Neural progenitor cell (in vitro differentiated cells): ENCODE measurements around the gene SLAMF6. TPM values are rescaled to one million over a fixed set of nuclear protein-coding genes. Genes with fewer than 3 reads are reported as not detected.
"Not testable (repeated sequence)": the region's sequence is repeated elsewhere in the genome, so short reads cannot be mapped to it uniquely, and the experiment has no call there.

Experiments
- DNase-seq: peaks from one replicate; pipeline ENCODE4 v3.0.0-alpha.2; 2016; ENCODE audit warnings: low spot score
- H2AFZ ChIP-seq: fragments of 200-600 bp; sonication (generic); replicated peaks from 2 replicates; pipeline ENCODE4 v1.6.1; 2016; ENCODE audit warnings: antibody characterized with exemption
- H3F3A ChIP-seq: fragments of 200-600 bp; sonication (generic); 2 replicates; pipeline ENCODE4 v1.6.1; 2016; ENCODE audit warnings: antibody characterized with exemption, low read depth
- H3K27ac ChIP-seq: fragments of 200-600 bp; sonication (generic); 2 replicates; pipeline ENCODE4 v1.5.1; 2016; ENCODE audit warnings: mild to moderate bottlenecking
- H3K27me3 ChIP-seq: fragments of 200-600 bp; sonication (generic); 2 replicates; pipeline ENCODE4 v1.6.1; 2016; ENCODE audit warnings: mild to moderate bottlenecking, moderate library complexity
- H3K36me3 ChIP-seq: fragments of 200-600 bp; sonication (generic); 2 replicates; pipeline ENCODE4 v1.5.1; 2016
- H3K4me1 ChIP-seq: fragments of 200-600 bp; sonication (generic); 2 replicates; pipeline ENCODE4 v1.6.1; 2016; ENCODE audit warnings: mixed run types
- H3K4me2 ChIP-seq: fragments of 200-600 bp; sonication (generic); 2 replicates; pipeline ENCODE4 v1.6.1; 2016
- H3K4me3 ChIP-seq: fragments of 200-600 bp; sonication (generic); 2 replicates; pipeline ENCODE4 v1.5.1; 2016
- H3K79me2 ChIP-seq: fragments of 200-600 bp; sonication (generic); 2 replicates; pipeline ENCODE4 v1.6.1; 2016; ENCODE audit warnings: low read depth
- H3K9ac ChIP-seq: fragments of 200-600 bp; sonication (generic); 2 replicates; pipeline ENCODE4 v1.6.1; 2016
- H3K9me3 ChIP-seq: fragments of 200-600 bp; sonication (generic); 2 replicates; pipeline ENCODE4 v1.5.1; 2016; ENCODE audit warnings: low read depth
- H4K20me1 ChIP-seq: fragments of 200-600 bp; sonication (generic); 2 replicates; pipeline ENCODE4 v1.6.1; 2016; ENCODE audit warnings: low read depth
- H3K27ac Mint-ChIP-seq: 3 replicates; pipeline ENCODE4 v1.8.0; 2021; ENCODE audit warnings: mixed read lengths
- H3K27me3 Mint-ChIP-seq: 2 replicates; pipeline ENCODE4 v1.8.0; 2022; ENCODE audit warnings: low read depth, mild to moderate bottlenecking, inconsistent platforms, moderate library complexity, mixed read lengths; ENCODE audit not compliant: insufficient read depth
- H3K36me3 Mint-ChIP-seq: 3 replicates; pipeline ENCODE4 v1.8.0; 2021; ENCODE audit warnings: mixed read lengths
- H3K4me1 Mint-ChIP-seq: 3 replicates; pipeline ENCODE4 v1.8.0; 2021; ENCODE audit warnings: mixed read lengths
- H3K4me3 Mint-ChIP-seq: 3 replicates; pipeline ENCODE4 v1.8.0; 2021; ENCODE audit warnings: mild to moderate bottlenecking, moderate library complexity, mixed read lengths
- H3K9me3 Mint-ChIP-seq: 3 replicates; pipeline ENCODE4 v1.8.0; 2020; ENCODE audit warnings: mixed read lengths
- EZH2 ChIP-seq: fragments of 200-600 bp; sonication (generic); IDR thresholded peaks from 2 replicates; pipeline ENCODE4 v1.6.1; 2017; ENCODE audit warnings: antibody characterized with exemption, mild to moderate bottlenecking, moderate library complexity
- EZH2phosphoT487 ChIP-seq: fragments of 200-600 bp; sonication (generic); IDR thresholded peaks from 2 replicates; pipeline ENCODE4 v1.6.1; 2017; ENCODE audit warnings: antibody characterized with exemption
- total RNA-seq: library from RNA; depleted of rRNA; stranded (reverse); fragments of >200 nt; gene quantifications from 2 replicates; pipeline ENCODE4 v1.2.3, GENCODE V29; 2015; ENCODE audit warnings: low replicate concordance
- TF ChIP-seq, protein P1 (sequence below): fragments of 200-600 bp; sonication (generic); IDR thresholded peaks from 2 replicates; pipeline ENCODE4 v1.5.1; 2017; ENCODE audit warnings: antibody characterized with exemption, mild to moderate bottlenecking

The SLAMF6 gene
- total RNA-seq, 1 donor from 2014 or later: not detected

DNA sequence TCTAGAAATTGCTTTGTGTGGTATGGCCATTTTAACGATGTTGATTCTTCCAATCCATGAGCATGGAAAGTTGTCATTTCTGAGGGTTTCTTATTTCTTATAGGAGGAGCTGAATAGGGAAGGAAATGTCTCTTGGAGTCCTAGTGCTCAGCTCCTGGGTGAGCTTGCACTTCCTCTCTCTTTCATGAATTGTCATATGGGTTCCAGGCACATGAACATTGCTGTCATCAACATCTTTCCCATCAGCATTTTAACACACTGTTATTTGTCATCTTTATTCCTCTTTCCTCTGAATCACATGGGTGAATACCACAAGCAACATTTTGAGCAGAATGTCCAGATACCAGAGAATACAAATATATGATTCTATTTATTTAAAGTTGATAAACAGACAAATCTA is 23.4 kb downstream of the SLAMF6 start:
- H3K9me3 ChIP-seq: no peaks in the 10 kb centered on the region
- H3K27ac Mint-ChIP-seq: no peak overlapping the region
- no peaks in the 10 kb centered on the region for H4K20me1 ChIP-seq
- no peaks in the 10 kb centered on the region for H3K79me2 ChIP-seq
- no peak overlapping the region for H3K9ac ChIP-seq
- no peak overlapping the region for H2AFZ ChIP-seq
- TF ChIP-seq EZH2phosphoT487 (no peak), EZH2 (no peak)
- TF ChIP-seq, protein P1, sequence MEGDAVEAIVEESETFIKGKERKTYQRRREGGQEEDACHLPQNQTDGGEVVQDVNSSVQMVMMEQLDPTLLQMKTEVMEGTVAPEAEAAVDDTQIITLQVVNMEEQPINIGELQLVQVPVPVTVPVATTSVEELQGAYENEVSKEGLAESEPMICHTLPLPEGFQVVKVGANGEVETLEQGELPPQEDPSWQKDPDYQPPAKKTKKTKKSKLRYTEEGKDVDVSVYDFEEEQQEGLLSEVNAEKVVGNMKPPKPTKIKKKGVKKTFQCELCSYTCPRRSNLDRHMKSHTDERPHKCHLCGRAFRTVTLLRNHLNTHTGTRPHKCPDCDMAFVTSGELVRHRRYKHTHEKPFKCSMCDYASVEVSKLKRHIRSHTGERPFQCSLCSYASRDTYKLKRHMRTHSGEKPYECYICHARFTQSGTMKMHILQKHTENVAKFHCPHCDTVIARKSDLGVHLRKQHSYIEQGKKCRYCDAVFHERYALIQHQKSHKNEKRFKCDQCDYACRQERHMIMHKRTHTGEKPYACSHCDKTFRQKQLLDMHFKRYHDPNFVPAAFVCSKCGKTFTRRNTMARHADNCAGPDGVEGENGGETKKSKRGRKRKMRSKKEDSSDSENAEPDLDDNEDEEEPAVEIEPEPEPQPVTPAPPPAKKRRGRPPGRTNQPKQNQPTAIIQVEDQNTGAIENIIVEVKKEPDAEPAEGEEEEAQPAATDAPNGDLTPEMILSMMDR: no peak
- no peaks in the 10 kb centered on the region for H3K27me3 Mint-ChIP-seq
- no peak for DNase-seq
- no peak overlapping the region for H3K4me3 Mint-ChIP-seq
- H3K4me1 ChIP-seq: no peaks in the 10 kb centered on the region
- no peak overlapping the region for H3K4me3 ChIP-seq
- no peaks in the 10 kb centered on the region for H3K27me3 ChIP-seq
- H3K36me3 ChIP-seq: no peaks in the 10 kb centered on the region
- no peak overlapping the region for H3K27ac ChIP-seq
- no peak overlapping the region for H3K4me2 ChIP-seq
- no peaks in the 10 kb centered on the region for H3K36me3 Mint-ChIP-seq
- no peaks in the 10 kb centered on the region for H3K4me1 Mint-ChIP-seq
- peaks cover 13% of the 10 kb centered on the region for H3K9me3 Mint-ChIP-seq
- H3F3A ChIP-seq: no peaks in the 10 kb centered on the region

DNA sequence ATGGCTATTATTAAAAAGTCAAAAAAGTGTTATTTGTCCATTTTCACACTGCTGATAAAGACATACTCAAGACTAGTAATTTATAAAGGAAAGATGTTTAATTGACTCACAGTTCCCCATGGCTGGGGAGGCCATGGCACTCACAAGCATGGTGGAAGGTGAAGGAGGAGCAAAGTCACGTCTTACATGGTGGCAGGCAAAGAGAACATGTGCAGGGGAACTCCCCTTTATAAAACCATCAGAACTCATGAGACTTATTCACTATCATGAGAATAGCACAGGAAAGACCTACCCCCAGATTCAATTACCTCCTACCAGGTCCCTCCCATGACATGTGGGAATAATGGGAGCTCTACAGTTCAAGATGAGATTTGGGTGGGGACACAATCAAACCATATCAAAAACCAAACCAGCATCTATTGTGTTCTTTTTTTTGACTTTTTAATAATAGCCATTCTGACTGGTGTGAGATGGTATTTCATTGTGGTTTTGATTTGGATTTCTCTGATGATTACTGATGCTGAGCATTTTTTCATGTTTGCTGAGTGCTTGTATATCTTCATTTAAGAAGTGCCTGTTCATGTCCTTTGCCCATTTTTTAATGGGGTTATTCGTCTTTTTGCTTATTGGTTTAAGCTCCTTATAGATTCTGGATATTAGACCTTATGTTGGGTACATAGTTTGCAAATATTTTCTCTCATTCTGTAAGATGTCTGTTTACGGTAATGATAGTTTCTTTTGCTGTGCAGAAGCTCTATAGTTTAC is 24.6 kb downstream of the SLAMF6 start:
- H3K9me3 Mint-ChIP-seq: peaks cover 13% of the 10 kb centered on the region
- not testable (repeated sequence) for H3K36me3 Mint-ChIP-seq

DNA sequence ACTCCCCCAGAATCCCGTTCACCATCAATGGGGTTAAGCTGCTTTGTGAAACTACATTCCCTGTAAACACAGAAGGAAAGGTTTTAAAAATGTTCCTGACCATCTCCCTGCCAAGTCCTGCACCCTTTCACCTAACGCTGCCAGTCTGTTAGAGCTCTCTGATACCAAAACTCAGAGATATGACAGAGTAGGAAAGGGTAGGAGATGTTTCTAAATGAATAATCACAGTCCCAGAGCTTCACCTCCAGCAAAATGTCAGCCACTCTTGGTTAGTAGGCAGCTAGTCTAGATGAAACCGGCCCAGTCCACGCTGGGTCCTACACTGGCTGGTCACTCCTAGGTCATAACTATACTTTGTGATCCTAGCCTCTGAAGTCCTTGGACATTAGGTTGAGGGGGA is 26.7 kb downstream of the SLAMF6 start:
- no peak overlapping the region for H3K4me3 ChIP-seq
- DNase-seq: no peak

More for the DNA sequence above, 24.6 kb downstream of the SLAMF6 start:
- H3K79me2 ChIP-seq, H3K4me2 ChIP-seq, H3K4me1 ChIP-seq, H4K20me1 ChIP-seq, H3K4me3 Mint-ChIP-seq, H3K27ac ChIP-seq, H3F3A ChIP-seq, H3K9ac ChIP-seq, DNase-seq, H2AFZ ChIP-seq, H3K9me3 ChIP-seq, H3K27ac Mint-ChIP-seq, H3K4me1 Mint-ChIP-seq, H3K27me3 ChIP-seq, H3K27me3 Mint-ChIP-seq, H3K36me3 ChIP-seq, H3K4me3 ChIP-seq: not testable (repeated sequence)

DNA sequence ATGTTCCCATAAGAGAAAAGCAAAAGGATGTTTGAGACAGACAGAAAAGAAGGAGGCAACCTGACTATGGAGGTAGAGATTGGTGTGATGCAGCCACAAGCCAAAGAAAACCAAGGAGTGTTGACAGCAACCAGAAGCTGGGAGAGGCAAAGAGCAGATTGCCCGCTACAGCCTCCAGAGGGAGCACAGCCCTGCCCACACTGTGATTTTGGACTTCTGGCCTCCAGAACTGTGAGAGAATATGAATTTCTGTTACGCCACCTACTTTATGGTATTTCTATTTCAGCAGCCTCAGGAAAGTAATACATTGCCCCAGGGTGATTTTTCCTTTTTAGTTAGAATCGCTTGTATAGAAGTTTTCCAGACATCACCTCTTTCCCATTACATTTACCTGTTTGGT is 28.4 kb downstream of the SLAMF6 start:
- TF ChIP-seq, protein P1: peak; percentile 40
- TF ChIP-seq EZH2: no peak
- Histone ChIP-seq H3K4me2 (no peak overlapping the region), H3K27ac (no peak overlapping the region), H3K36me3 (no peaks in the 10 kb centered on the region), H3K79me2 (no peaks in the 10 kb centered on the region), H3K4me1 (no peaks in the 10 kb centered on the region), H3K27me3 (no peaks in the 10 kb centered on the region), H4K20me1 (no peaks in the 10 kb centered on the region), H3F3A (no peaks in the 10 kb centered on the region), H3K9ac (no peak overlapping the region), H2AFZ (no peak overlapping the region), H3K9me3 (no peaks in the 10 kb centered on the region), H3K4me3 (no peak overlapping the region)
- Mint-ChIP-seq H3K4me3 (no peak overlapping the region), H3K27me3 (no peaks in the 10 kb centered on the region), H3K27ac (no peak overlapping the region), H3K4me1 (peaks cover 4% of the 10 kb centered on the region), H3K36me3 (no peaks in the 10 kb centered on the region), H3K9me3 (peaks cover 12% of the 10 kb centered on the region)
- DNase-seq: peak; percentile 8

More for the DNA sequence above, 26.7 kb downstream of the SLAMF6 start:
- Histone ChIP-seq H3K4me1 (no peaks in the 10 kb centered on the region), H3K9me3 (no peaks in the 10 kb centered on the region), H2AFZ (no peak overlapping the region), H3F3A (no peaks in the 10 kb centered on the region), H3K9ac (no peak overlapping the region), H3K27ac (no peak overlapping the region), H3K27me3 (no peaks in the 10 kb centered on the region), H3K4me2 (no peak overlapping the region), H4K20me1 (no peaks in the 10 kb centered on the region), H3K79me2 (no peaks in the 10 kb centered on the region), H3K36me3 (no peaks in the 10 kb centered on the region)
- Mint-ChIP-seq H3K36me3 (no peaks in the 10 kb centered on the region), H3K27me3 (no peaks in the 10 kb centered on the region), H3K4me3 (no peak overlapping the region), H3K4me1 (no peaks in the 10 kb centered on the region), H3K27ac (no peak overlapping the region), H3K9me3 (peaks cover 13% of the 10 kb centered on the region)
- no peak for TF ChIP-seq EZH2
- TF ChIP-seq, protein P1: no peak
- no peak for TF ChIP-seq EZH2phosphoT487
